ENCODE results near the gene RBL1.

RBL1 gene

GRCh38 chr20:37111926-37112455 is 16.2 kb upstream of the RBL1 start:
- Histone ChIP-seq H3K9ac (ENCODE audit: low read length) (no peak overlapping the region), H3K9me3 (ENCODE audit: control insufficient read depth, low read length) (no peaks in the 10 kb centered on the region), H3K4me1 (ENCODE audit: control insufficient read depth, insufficient read depth, low read length) (no peaks in the 10 kb centered on the region), H3K4me3 (ENCODE audit: low read length) (no peak overlapping the region), H3K27me3 (ENCODE audit: control insufficient read depth, insufficient read depth, low read length) (no peaks in the 10 kb centered on the region), H3K36me3 (ENCODE audit: control insufficient read depth, insufficient read depth, low read length) (no peaks in the 10 kb centered on the region)

- no peaks in the 10 kb centered on the region for H3K27me3 ChIP-seq (ENCODE audit: control insufficient read depth, insufficient read depth, low read length)
- no peaks in the 10 kb centered on the region for H3K4me1 ChIP-seq (ENCODE audit: control insufficient read depth, insufficient read depth, low read length)
- H3K9me3 ChIP-seq (ENCODE audit: control insufficient read depth, low read length) = no peaks in the 10 kb centered on the region
- no peaks in the 10 kb centered on the region for H3K36me3 ChIP-seq (ENCODE audit: control insufficient read depth, insufficient read depth, low read length)
- no peak overlapping the region for H3K4me3 ChIP-seq (ENCODE audit: low read length)
- no peak overlapping the region for H3K9ac ChIP-seq (ENCODE audit: low read length)
These were observed 12.9 kb upstream of the RBL1 start for GRCh38 chr20:37108676-37109075.

- Histone ChIP-seq H3K36me3 (ENCODE audit: control insufficient read depth, insufficient read depth, low read length) (no peaks in the 10 kb centered on the region), H3K27me3 (ENCODE audit: control insufficient read depth, insufficient read depth, low read length) (no peaks in the 10 kb centered on the region), H3K9ac (ENCODE audit: low read length) (no peak overlapping the region), H3K4me1 (ENCODE audit: control insufficient read depth, insufficient read depth, low read length) (no peaks in the 10 kb centered on the region), H3K4me3 (ENCODE audit: low read length) (no peak overlapping the region), H3K9me3 (ENCODE audit: control insufficient read depth, low read length) (no peaks in the 10 kb centered on the region)
These were observed 6.8 kb upstream of the RBL1 start for GRCh38 chr20:37102571-37102970.

- no peak overlapping the region for H3K4me3 ChIP-seq (ENCODE audit: low read length)
- H3K36me3 ChIP-seq (ENCODE audit: control insufficient read depth, insufficient read depth, low read length) = no peaks in the 10 kb centered on the region
- no peaks in the 10 kb centered on the region for H3K27me3 ChIP-seq (ENCODE audit: control insufficient read depth, insufficient read depth, low read length)
- no peaks in the 10 kb centered on the region for H3K9me3 ChIP-seq (ENCODE audit: control insufficient read depth, low read length)
- peaks cover 6% of the 10 kb centered on the region for H3K4me1 ChIP-seq (ENCODE audit: control insufficient read depth, insufficient read depth, low read length)
- peak overlapping the region; percentile 76 for H3K9ac ChIP-seq (ENCODE audit: low read length)
These were observed 731 bp upstream of the RBL1 start for GRCh38 chr20:37096415-37097041.

GRCh38 chr20:37095108-37095598 is 644 bp downstream of the RBL1 start:
- Histone ChIP-seq H3K36me3 (ENCODE audit: control insufficient read depth, insufficient read depth, low read length) (no peaks in the 10 kb centered on the region), H3K9me3 (ENCODE audit: control insufficient read depth, low read length) (no peaks in the 10 kb centered on the region), H3K4me3 (ENCODE audit: low read length) (peak overlapping the region; percentile 80), H3K9ac (ENCODE audit: low read length) (peak overlapping the region; percentile 76), H3K27me3 (ENCODE audit: control insufficient read depth, insufficient read depth, low read length) (no peaks in the 10 kb centered on the region), H3K4me1 (ENCODE audit: control insufficient read depth, insufficient read depth, low read length) (peaks cover 6% of the 10 kb centered on the region)

GRCh38 chr20:37090407-37090806 is 5.4 kb downstream of the RBL1 start:
- H3K9me3 ChIP-seq (ENCODE audit: control insufficient read depth, low read length) = no peaks in the 10 kb centered on the region
- H3K4me3 ChIP-seq (ENCODE audit: low read length) = no peak overlapping the region
- no peaks in the 10 kb centered on the region for H3K27me3 ChIP-seq (ENCODE audit: control insufficient read depth, insufficient read depth, low read length)
- H3K9ac ChIP-seq (ENCODE audit: low read length) = no peak overlapping the region
- peaks cover 6% of the 10 kb centered on the region for H3K4me1 ChIP-seq (ENCODE audit: control insufficient read depth, insufficient read depth, low read length)
- H3K36me3 ChIP-seq (ENCODE audit: control insufficient read depth, insufficient read depth, low read length) = no peaks in the 10 kb centered on the region

GRCh38 chr20:37081717-37082289 is 14.0 kb downstream of the RBL1 start:
- no peak overlapping the region for H3K4me3 ChIP-seq (ENCODE audit: low read length)
- H3K27me3 ChIP-seq (ENCODE audit: control insufficient read depth, insufficient read depth, low read length) = no peaks in the 10 kb centered on the region
- H3K9me3 ChIP-seq (ENCODE audit: control insufficient read depth, low read length) = no peaks in the 10 kb centered on the region
- H3K9ac ChIP-seq (ENCODE audit: low read length) = no peak overlapping the region
- H3K4me1 ChIP-seq (ENCODE audit: control insufficient read depth, insufficient read depth, low read length) = no peaks in the 10 kb centered on the region
- H3K36me3 ChIP-seq (ENCODE audit: control insufficient read depth, insufficient read depth, low read length) = no peaks in the 10 kb centered on the region

GRCh38 chr20:37077009-37077408 is 18.8 kb downstream of the RBL1 start:
- no peaks in the 10 kb centered on the region for H3K36me3 ChIP-seq (ENCODE audit: control insufficient read depth, insufficient read depth, low read length)
- no peaks in the 10 kb centered on the region for H3K9me3 ChIP-seq (ENCODE audit: control insufficient read depth, low read length)
- H3K9ac ChIP-seq (ENCODE audit: low read length) = no peak overlapping the region
- H3K27me3 ChIP-seq (ENCODE audit: control insufficient read depth, insufficient read depth, low read length) = no peaks in the 10 kb centered on the region
- H3K4me1 ChIP-seq (ENCODE audit: control insufficient read depth, insufficient read depth, low read length) = no peaks in the 10 kb centered on the region
- no peak overlapping the region for H3K4me3 ChIP-seq (ENCODE audit: low read length)

GRCh38 chr20:37075932-37076685 is 19.7 kb downstream of the RBL1 start:
- no peak overlapping the region for H3K9ac ChIP-seq (ENCODE audit: low read length)
- H3K27me3 ChIP-seq (ENCODE audit: control insufficient read depth, insufficient read depth, low read length) = no peaks in the 10 kb centered on the region
- no peaks in the 10 kb centered on the region for H3K9me3 ChIP-seq (ENCODE audit: control insufficient read depth, low read length)
- H3K4me1 ChIP-seq (ENCODE audit: control insufficient read depth, insufficient read depth, low read length) = no peaks in the 10 kb centered on the region
- no peaks in the 10 kb centered on the region for H3K36me3 ChIP-seq (ENCODE audit: control insufficient read depth, insufficient read depth, low read length)
- H3K4me3 ChIP-seq (ENCODE audit: low read length) = no peak overlapping the region

GRCh38 chr20:37072293-37073196 is 23.3 kb downstream of the RBL1 start:
- no peaks in the 10 kb centered on the region for H3K4me1 ChIP-seq (ENCODE audit: control insufficient read depth, insufficient read depth, low read length)
- no peak overlapping the region for H3K4me3 ChIP-seq (ENCODE audit: low read length)
- H3K9ac ChIP-seq (ENCODE audit: low read length) = no peak overlapping the region
- no peaks in the 10 kb centered on the region for H3K36me3 ChIP-seq (ENCODE audit: control insufficient read depth, insufficient read depth, low read length)
- no peaks in the 10 kb centered on the region for H3K27me3 ChIP-seq (ENCODE audit: control insufficient read depth, insufficient read depth, low read length)
- H3K9me3 ChIP-seq (ENCODE audit: control insufficient read depth, low read length) = no peaks in the 10 kb centered on the region

GRCh38 chr20:37071481-37071911 is 24.3 kb downstream of the RBL1 start:
- no peaks in the 10 kb centered on the region for H3K36me3 ChIP-seq (ENCODE audit: control insufficient read depth, insufficient read depth, low read length)
- no peak overlapping the region for H3K4me3 ChIP-seq (ENCODE audit: low read length)
- H3K9ac ChIP-seq (ENCODE audit: low read length) = no peak overlapping the region
- no peaks in the 10 kb centered on the region for H3K27me3 ChIP-seq (ENCODE audit: control insufficient read depth, insufficient read depth, low read length)
- H3K9me3 ChIP-seq (ENCODE audit: control insufficient read depth, low read length) = no peaks in the 10 kb centered on the region
- no peaks in the 10 kb centered on the region for H3K4me1 ChIP-seq (ENCODE audit: control insufficient read depth, insufficient read depth, low read length)
